OCI-LY1 (cell line): ENCODE data around the gene DYRK1B.
"Not testable (repeated sequence)": the region's sequence is repeated elsewhere in the genome, so short reads cannot be mapped to it uniquely, and the experiment has no call there.

ENCODE experiments used
- EZH2 ChIP-seq: fragments of 200-600 bp; sonication (generic), shearing (Covaris generic); IDR thresholded peaks from 2 replicates; pipeline ENCODE4 v1.8.0; 2017; ENCODE audit warnings: borderline replicate concordance, mixed run types, mild to moderate bottlenecking, antibody characterized with exemption, low read length, moderate library complexity, mixed read lengths
- TF ChIP-seq, protein P1 (sequence below): fragments of 200-600 bp; sonication (generic), shearing (Covaris generic); IDR thresholded peaks from 2 replicates; pipeline ENCODE4 v1.5.1; 2017; ENCODE audit warnings: mild to moderate bottlenecking, antibody characterized with exemption, low read length, moderate library complexity, mixed read lengths

- TF ChIP-seq, protein P1, sequence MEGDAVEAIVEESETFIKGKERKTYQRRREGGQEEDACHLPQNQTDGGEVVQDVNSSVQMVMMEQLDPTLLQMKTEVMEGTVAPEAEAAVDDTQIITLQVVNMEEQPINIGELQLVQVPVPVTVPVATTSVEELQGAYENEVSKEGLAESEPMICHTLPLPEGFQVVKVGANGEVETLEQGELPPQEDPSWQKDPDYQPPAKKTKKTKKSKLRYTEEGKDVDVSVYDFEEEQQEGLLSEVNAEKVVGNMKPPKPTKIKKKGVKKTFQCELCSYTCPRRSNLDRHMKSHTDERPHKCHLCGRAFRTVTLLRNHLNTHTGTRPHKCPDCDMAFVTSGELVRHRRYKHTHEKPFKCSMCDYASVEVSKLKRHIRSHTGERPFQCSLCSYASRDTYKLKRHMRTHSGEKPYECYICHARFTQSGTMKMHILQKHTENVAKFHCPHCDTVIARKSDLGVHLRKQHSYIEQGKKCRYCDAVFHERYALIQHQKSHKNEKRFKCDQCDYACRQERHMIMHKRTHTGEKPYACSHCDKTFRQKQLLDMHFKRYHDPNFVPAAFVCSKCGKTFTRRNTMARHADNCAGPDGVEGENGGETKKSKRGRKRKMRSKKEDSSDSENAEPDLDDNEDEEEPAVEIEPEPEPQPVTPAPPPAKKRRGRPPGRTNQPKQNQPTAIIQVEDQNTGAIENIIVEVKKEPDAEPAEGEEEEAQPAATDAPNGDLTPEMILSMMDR: not testable (repeated sequence)
- not testable (repeated sequence) for TF ChIP-seq EZH2
Measured at GRCh38 chr19:39877982-39878381, 44.0 kb upstream of the DYRK1B start.
